OCI-LY3 (cell line): ENCODE data around the gene GALNT16.

Experiments used
- H2AFZ ChIP-seq: fragments of 200-600, 300-600 bp; shearing (Covaris generic); 2 replicates; pipeline ENCODE4 v1.6.0; 2014; ENCODE audit warnings: antibody characterized with exemption, low read depth, low read length
- H3K27ac ChIP-seq: fragments of 200-600, 300-600 bp; sonication (generic); 2 replicates; pipeline ENCODE4 v1.5.1; 2014; ENCODE audit warnings: mild to moderate bottlenecking, low read length, moderate library complexity, mixed read lengths
- H3K27me3 ChIP-seq: fragments of 200-600, 300-600 bp; sonication (generic); 2 replicates; pipeline ENCODE4 v1.6.1; 2014; ENCODE audit warnings: low read depth, low read length, mixed read lengths
- H3K36me3 ChIP-seq: fragments of 200-600, 300-600 bp; sonication (generic); replicated peaks from 2 replicates; pipeline ENCODE3; 2014; ENCODE audit warnings: low read depth, low read length, mixed read lengths
- H3K4me1 ChIP-seq: fragments of 300-600, 200-600 bp; sonication (generic); 2 replicates; pipeline ENCODE4 v1.6.1; 2014; ENCODE audit warnings: low read length, mixed read lengths
- H3K4me2 ChIP-seq: fragments of 200-600, 300-600 bp; sonication (generic); 2 replicates; pipeline ENCODE4 v1.6.1; 2014; ENCODE audit warnings: low read length, mixed read lengths
- H3K4me3 ChIP-seq: fragments of 300-600, 200-600 bp; sonication (generic); 2 replicates; pipeline ENCODE4 v1.5.1; 2014; ENCODE audit warnings: antibody characterized with exemption, mild to moderate bottlenecking, low read length, moderate library complexity
- H3K79me2 ChIP-seq: fragments of 300-600, 200-600 bp; shearing (Covaris generic); 2 replicates; pipeline ENCODE4 v1.6.1; 2014; ENCODE audit warnings: mild to moderate bottlenecking, low read length, mixed read lengths
- H3K9ac ChIP-seq: fragments of 300-600, 200-600 bp; shearing (Covaris generic); 2 replicates; pipeline ENCODE4 v1.6.0; 2014; ENCODE audit warnings: mild to moderate bottlenecking, low read length, moderate library complexity
- H3K9me3 ChIP-seq: fragments of 200-600, 300-600 bp; shearing (Covaris generic); 2 replicates; pipeline ENCODE4 v1.6.1; 2014; ENCODE audit warnings: low read length, mixed read lengths; ENCODE audit not compliant: insufficient read depth
- H4K20me1 ChIP-seq: fragments of 200-600, 300-600 bp; sonication (generic); 2 replicates; pipeline ENCODE4 v1.6.1; 2016; ENCODE audit warnings: low read length, mixed read lengths; ENCODE audit not compliant: insufficient read depth
- EZH2phosphoT487 ChIP-seq: fragments of 200-600 bp; shearing (Covaris generic); IDR thresholded peaks from 2 replicates; pipeline ENCODE4 v1.6.1; 2018; ENCODE audit warnings: antibody characterized with exemption, mixed run types, low read depth
- TF ChIP-seq, protein P1 (sequence below): fragments of 200-600, 300-600 bp; sonication (generic); IDR thresholded peaks from 2 replicates; pipeline ENCODE4 v1.5.1; 2014; ENCODE audit warnings: antibody characterized with exemption, low read length, low read depth

Gene GALNT16

DNA sequence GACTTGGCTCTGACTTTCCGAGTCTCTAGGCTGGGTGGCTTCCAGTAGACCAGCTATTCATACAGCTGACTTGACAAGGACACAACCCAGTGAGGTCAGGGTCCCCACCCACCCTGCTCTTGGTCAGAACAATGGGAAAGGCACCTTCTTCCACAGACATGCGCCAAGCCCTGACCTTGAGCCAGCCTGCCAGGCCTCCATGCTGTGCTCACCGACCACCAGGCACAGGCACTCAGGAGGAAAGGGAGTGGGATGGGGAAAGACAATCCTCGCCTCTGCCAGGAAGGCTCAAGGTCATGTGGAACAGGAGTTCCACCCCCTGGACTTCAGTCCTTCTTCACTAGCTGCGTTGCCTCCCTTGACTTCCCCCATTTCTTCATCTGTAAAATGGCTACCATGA lies 31.4 kb downstream of the GALNT16 start:
- no peaks in the 10 kb centered on the region for H3K36me3 ChIP-seq
- H3K4me1 ChIP-seq: 0 out of 2 replicates have a peak, but pooled peaks cover 2% of the 10 kb centered on the region
- no peak overlapping the region for H3K27ac ChIP-seq
- no peaks in the 10 kb centered on the region for H3K9me3 ChIP-seq
- no peaks in the 10 kb centered on the region for H3K27me3 ChIP-seq
- H3K4me2 ChIP-seq: no peak overlapping the region
- H3K9ac ChIP-seq: no peak overlapping the region
- no peak overlapping the region for H2AFZ ChIP-seq
- TF ChIP-seq EZH2phosphoT487: no peak
- TF ChIP-seq, protein P1, sequence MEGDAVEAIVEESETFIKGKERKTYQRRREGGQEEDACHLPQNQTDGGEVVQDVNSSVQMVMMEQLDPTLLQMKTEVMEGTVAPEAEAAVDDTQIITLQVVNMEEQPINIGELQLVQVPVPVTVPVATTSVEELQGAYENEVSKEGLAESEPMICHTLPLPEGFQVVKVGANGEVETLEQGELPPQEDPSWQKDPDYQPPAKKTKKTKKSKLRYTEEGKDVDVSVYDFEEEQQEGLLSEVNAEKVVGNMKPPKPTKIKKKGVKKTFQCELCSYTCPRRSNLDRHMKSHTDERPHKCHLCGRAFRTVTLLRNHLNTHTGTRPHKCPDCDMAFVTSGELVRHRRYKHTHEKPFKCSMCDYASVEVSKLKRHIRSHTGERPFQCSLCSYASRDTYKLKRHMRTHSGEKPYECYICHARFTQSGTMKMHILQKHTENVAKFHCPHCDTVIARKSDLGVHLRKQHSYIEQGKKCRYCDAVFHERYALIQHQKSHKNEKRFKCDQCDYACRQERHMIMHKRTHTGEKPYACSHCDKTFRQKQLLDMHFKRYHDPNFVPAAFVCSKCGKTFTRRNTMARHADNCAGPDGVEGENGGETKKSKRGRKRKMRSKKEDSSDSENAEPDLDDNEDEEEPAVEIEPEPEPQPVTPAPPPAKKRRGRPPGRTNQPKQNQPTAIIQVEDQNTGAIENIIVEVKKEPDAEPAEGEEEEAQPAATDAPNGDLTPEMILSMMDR: no peak
- no peaks in the 10 kb centered on the region for H3K79me2 ChIP-seq
- no peak overlapping the region for H3K4me3 ChIP-seq
- no peaks in the 10 kb centered on the region for H4K20me1 ChIP-seq

DNA sequence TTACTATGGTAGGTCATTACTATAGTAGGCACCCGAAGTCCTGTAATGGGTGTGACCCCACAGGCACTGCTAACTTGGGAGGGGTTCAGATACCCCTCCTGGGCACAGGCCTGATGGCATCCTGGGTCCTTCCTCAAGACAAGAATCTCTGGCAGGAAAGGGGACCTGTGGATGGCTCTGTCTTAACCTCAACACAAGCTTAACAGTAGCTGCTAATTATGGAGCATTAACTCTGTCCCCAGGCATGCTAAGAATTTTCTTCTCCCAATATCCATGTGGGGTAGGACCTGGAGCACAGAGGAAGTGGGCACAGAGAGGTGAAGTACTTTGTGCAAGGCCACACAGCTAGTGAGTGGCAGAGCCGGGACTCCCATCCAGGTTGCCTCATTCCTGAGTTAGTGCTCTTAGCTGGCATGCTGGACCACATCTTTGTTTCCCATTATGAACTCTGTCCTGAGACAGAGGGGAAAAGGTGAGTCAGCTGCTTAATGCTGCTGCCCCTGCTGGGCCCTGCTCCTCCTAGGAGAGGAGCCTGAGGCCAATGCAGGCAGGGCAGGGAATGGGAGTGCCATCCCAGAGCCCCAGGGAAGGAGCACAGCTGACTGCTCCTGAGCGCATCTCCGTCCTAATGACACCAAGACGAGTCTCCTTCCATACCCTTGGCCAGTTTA lies 32.1 kb downstream of the GALNT16 start:
- H4K20me1 ChIP-seq: no peaks in the 10 kb centered on the region
- no peaks in the 10 kb centered on the region for H3K9me3 ChIP-seq
- no peak overlapping the region for H3K27ac ChIP-seq
- no peaks in the 10 kb centered on the region for H3K36me3 ChIP-seq
- H3K4me3 ChIP-seq: no peak overlapping the region
- no peak overlapping the region for H2AFZ ChIP-seq
- 0 out of 2 replicates have a peak, but pooled peaks cover 2% of the 10 kb centered on the region for H3K4me1 ChIP-seq
- no peaks in the 10 kb centered on the region for H3K79me2 ChIP-seq
- no peaks in the 10 kb centered on the region for H3K27me3 ChIP-seq
- no peak overlapping the region for H3K9ac ChIP-seq
- no peak overlapping the region for H3K4me2 ChIP-seq
- TF ChIP-seq EZH2phosphoT487: no peak
- TF ChIP-seq, protein P1: no peak

DNA sequence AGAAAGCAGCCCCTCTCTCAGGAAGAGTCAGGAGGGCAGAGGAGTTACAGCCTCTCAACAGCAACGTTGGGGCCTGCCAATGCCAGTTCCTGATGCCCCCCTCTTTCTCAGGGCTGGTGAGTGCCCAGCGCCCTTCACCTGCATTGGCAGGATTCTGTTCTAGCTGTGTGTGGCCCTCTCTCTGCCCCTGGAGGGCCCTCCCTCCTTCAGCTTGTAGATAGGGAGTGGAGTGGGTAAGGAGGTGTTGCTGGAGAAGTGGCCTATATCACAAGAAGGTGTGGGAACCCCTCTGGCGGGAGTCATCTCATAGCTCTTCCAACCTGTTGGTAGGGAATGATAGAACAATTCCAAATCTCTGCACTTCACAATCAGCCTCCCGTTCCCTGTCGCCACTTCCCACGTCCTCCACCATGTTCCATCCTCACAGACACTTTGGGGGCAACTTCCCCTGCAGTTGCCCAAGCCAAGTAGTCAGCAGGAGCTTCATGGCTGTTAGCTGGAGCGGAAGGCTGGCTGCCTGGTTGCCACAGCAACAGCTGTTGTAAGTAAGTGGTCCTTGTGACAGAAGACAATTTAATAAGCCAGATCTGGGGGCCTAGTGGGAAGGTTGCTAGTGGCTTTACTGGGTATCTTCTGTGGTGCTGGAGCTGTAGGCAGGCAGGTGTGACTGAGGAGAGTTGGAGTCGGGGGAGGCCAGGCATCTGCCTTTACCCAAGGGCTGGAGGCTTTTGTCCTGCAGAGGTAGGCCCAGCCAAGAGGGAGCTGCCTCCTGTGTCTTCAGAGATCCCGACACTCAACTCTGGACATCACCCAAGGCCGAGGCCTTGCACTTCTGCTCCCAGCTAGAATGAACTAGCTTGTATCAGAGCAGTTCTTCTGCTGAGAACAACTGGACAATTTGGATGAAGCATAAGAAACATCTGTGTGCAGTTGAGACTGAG lies 38.4 kb downstream of the GALNT16 start:
- H3K4me3 ChIP-seq: no peak overlapping the region
- no peaks in the 10 kb centered on the region for H3K27me3 ChIP-seq
- H4K20me1 ChIP-seq: no peaks in the 10 kb centered on the region
- H3K79me2 ChIP-seq: no peaks in the 10 kb centered on the region
- H3K36me3 ChIP-seq: no peaks in the 10 kb centered on the region
- H3K9me3 ChIP-seq: no peaks in the 10 kb centered on the region
- H3K4me1 ChIP-seq: peaks cover 7% of the 10 kb centered on the region
- H3K27ac ChIP-seq: no peak overlapping the region
- no peak overlapping the region for H3K9ac ChIP-seq
- no peak overlapping the region for H3K4me2 ChIP-seq
- H2AFZ ChIP-seq: no peak overlapping the region
- TF ChIP-seq, protein P1: no peak
- TF ChIP-seq EZH2phosphoT487: no peak

GRCh38 chr14:69299286-69300035 lies 39.5 kb downstream of the GALNT16 start:
- H3K4me1 ChIP-seq: peaks cover 7% of the 10 kb centered on the region
- TF ChIP-seq, protein P1: peak; percentile 10; the same call in 1 of the 2 replicates
- TF ChIP-seq EZH2phosphoT487: no peak
- no peak overlapping the region for H2AFZ ChIP-seq
- H3K4me2 ChIP-seq: no peak overlapping the region
- no peaks in the 10 kb centered on the region for H4K20me1 ChIP-seq
- no peaks in the 10 kb centered on the region for H3K79me2 ChIP-seq
- H3K9me3 ChIP-seq: no peaks in the 10 kb centered on the region
- H3K27ac ChIP-seq: no peak overlapping the region
- no peak overlapping the region for H3K4me3 ChIP-seq
- H3K9ac ChIP-seq: no peak overlapping the region
- no peaks in the 10 kb centered on the region for H3K27me3 ChIP-seq
- no peaks in the 10 kb centered on the region for H3K36me3 ChIP-seq
